Neural progenitor cell (in vitro differentiated cells): ENCODE measurements around the gene RGS7.
"Not testable (repeated sequence)": the region's sequence is repeated elsewhere in the genome, so short reads cannot be mapped to it uniquely, and the experiment has no call there.

ENCODE experiments used
- EZH2 ChIP-seq: fragments of 200-600 bp; sonication (generic); IDR thresholded peaks from 2 replicates; pipeline ENCODE4 v1.6.1; 2017; ENCODE audit warnings: antibody characterized with exemption, mild to moderate bottlenecking, moderate library complexity
- TF ChIP-seq, protein P1 (sequence below): fragments of 200-600 bp; sonication (generic); IDR thresholded peaks from 2 replicates; pipeline ENCODE4 v1.5.1; 2017; ENCODE audit warnings: antibody characterized with exemption, mild to moderate bottlenecking

DNA sequence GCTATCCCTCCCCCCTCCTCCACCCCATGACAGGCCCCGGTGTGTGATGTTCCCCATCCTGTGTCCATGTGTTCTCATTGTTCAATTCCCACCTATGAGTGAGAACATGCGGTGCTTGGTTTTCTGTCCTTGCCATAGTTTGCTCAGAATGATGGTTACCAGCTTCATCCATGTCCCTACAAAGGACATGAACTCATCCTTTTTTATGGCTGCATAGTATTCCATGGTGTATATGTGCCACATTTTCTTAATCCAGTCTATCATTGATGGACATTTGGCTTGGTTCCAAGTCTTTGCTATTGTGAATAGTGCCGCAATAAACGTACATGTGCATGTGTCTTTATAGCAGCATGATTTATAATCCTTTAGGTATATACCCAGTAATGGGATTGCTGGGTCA, 461.6 kb downstream of the RGS7 start:
- TF ChIP-seq, protein P1, sequence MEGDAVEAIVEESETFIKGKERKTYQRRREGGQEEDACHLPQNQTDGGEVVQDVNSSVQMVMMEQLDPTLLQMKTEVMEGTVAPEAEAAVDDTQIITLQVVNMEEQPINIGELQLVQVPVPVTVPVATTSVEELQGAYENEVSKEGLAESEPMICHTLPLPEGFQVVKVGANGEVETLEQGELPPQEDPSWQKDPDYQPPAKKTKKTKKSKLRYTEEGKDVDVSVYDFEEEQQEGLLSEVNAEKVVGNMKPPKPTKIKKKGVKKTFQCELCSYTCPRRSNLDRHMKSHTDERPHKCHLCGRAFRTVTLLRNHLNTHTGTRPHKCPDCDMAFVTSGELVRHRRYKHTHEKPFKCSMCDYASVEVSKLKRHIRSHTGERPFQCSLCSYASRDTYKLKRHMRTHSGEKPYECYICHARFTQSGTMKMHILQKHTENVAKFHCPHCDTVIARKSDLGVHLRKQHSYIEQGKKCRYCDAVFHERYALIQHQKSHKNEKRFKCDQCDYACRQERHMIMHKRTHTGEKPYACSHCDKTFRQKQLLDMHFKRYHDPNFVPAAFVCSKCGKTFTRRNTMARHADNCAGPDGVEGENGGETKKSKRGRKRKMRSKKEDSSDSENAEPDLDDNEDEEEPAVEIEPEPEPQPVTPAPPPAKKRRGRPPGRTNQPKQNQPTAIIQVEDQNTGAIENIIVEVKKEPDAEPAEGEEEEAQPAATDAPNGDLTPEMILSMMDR = not testable (repeated sequence)
- not testable (repeated sequence) for TF ChIP-seq EZH2
